ENCODE measurements around the gene CLEC16A. TPM values are rescaled to one million over a fixed set of nuclear protein-coding genes. Genes with fewer than 3 reads are reported as not detected.

Gene CLEC16A
- total and polyA plus RNA-seq, 9 of the 15 experiments (the other 6 are each of a cell fraction or from before 2014, with no cell fraction given): 1.00 to 22.3 (median 10.0) TPM

GRCh38 chr16:10968498-10968897 is 24.1 kb downstream of the CLEC16A start:
- BruUV-seq (replicated peaks): no TSS peak
- no peak for TF ChIP-seq MAFK (IDR thresholded peaks at IDR 0.05; ENCODE audit: low read length)
- 74% methylated on average over 3 of the region's 3 CpGs for WGBS (ENCODE audit: insufficient coverage, low coverage, missing lambda C conversion rate)

GRCh38 chr16:10969615-10970014 is 25.3 kb downstream of the CLEC16A start:
- BruUV-seq (replicated peaks): no TSS peak
- Histone ChIP-seq H3K36me3 (ENCODE audit: control insufficient read depth, insufficient read depth, low read length) (peaks cover 53% of the 10 kb centered on the region), H3K9ac (ENCODE audit: insufficient read depth in 1 of 2, low read depth in 2 of 2, low read length in 2 of 2) (no peak overlapping the region), H3K4me3 (no peak overlapping the region), H3K9me1 (ENCODE audit: control insufficient read depth, insufficient read depth, low read length) (peaks cover 4% of the 10 kb centered on the region), H3K9me3 (replicated peaks; ENCODE audit: control insufficient read depth, insufficient read depth, low read depth, low read length) (no peaks in the 10 kb centered on the region), H3K4me1 (replicated peaks in 1 of 2; ENCODE audit: control insufficient read depth in 2 of 2, insufficient read depth in 2 of 2, low read length in 2 of 2) (peaks cover 27 to 35% of the 10 kb centered on the region in 2 experiments), H3K4me2 (ENCODE audit: insufficient read depth, low read length) (no peak overlapping the region), H3K79me2 (ENCODE audit: control insufficient read depth, insufficient read depth, low read length) (no peaks in the 10 kb centered on the region; the same call in 2 of the 3 replicates), H3K27me3 (ENCODE audit: control insufficient read depth in 2 of 2, insufficient read depth in 2 of 2, low read length in 2 of 2) (no peaks in the 10 kb centered on the region), H4K20me1 (replicated peaks; ENCODE audit: control insufficient read depth, insufficient read depth, low read length) (0 out of 2 replicates have a peak, but pooled peaks cover 6% of the 10 kb centered on the region), H2AFZ (ENCODE audit: low read depth, low read length) (no peak overlapping the region), H3K27ac (ENCODE audit: extremely low read depth, low read depth, low read length) (no peak overlapping the region)
- no peak for ATAC-seq
- DNase-seq (ENCODE audit: extremely low read depth in 1 of 4, low spot score in 3 of 4): no peak
- in situ Hi-C loops (cut with MboI) (loop anchor here (5.0 to 25.0 kb wide), 3 partner anchors 393 to 693 kb away; partner anchors contain the start of gene SNN), intact Hi-C loops (cut with micrococcal nuclease) (loop anchor here (5.0 kb wide), 1 partner anchor 193 kb away; no protein-coding TSS in a partner anchor)
- FAIRE-seq: no peak
- ChIA-PET CTCF (ENCODE audit: low intra/inter-chr PET ratio) (interaction anchor here (4.7 kb wide), 1 partner anchor 288 kb away, joined by 58 read pairs; the partner anchor contains the start of gene SOCS1), POLR2A (interaction anchor here (1.0 kb wide), 1 partner anchor 286 kb away, joined by 3 read pairs; the partner anchor contains the start of gene SOCS1)
- WGBS (ENCODE audit: insufficient coverage, low coverage, missing lambda C conversion rate): 42% methylated on average over 1 of the region's 1 CpG
- TF ChIP-seq SPI1 (IDR thresholded peaks at IDR 0.05; ENCODE audit: borderline replicate concordance, low read depth, low read length): peak; percentile 57; the same call in 1 of the 2 replicates
- no peak for TF ChIP-seq EP400 (IDR thresholded peaks at IDR 0.05)
- TF ChIP-seq SMARCA5 (IDR thresholded peaks at IDR 0.05): peak; percentile 70; the same call in 1 of the 2 replicates
- TF ChIP-seq RBM25 (IDR thresholded peaks at IDR 0.05; ENCODE audit: low read depth, low read length, severe bottlenecking): peak; percentile 90
- TF ChIP-seq ESRRA (IDR thresholded peaks at IDR 0.05; ENCODE audit: borderline replicate concordance, low read depth): peak; percentile 41; the same call in 1 of the 2 replicates
- no peak for TF ChIP-seq ZBTB33 (CRISPR knock-in tag; IDR thresholded peaks at IDR 0.05)
- no peak for TF ChIP-seq USF1 (CRISPR knock-in tag; IDR thresholded peaks at IDR 0.05)
- no peak for TF ChIP-seq KLF1 (tag; IDR thresholded peaks at IDR 0.05)

More at GRCh38 chr16:10968498-10968897, 24.1 kb downstream of the CLEC16A start:
- FAIRE-seq: no peak
- intact Hi-C loops (cut with micrococcal nuclease) (no loop called here), in situ Hi-C loops (cut with MboI) (loop anchor here (5.0 to 25.0 kb wide), 3 partner anchors 394 to 694 kb away; partner anchors contain the start of gene SNN)
- Histone ChIP-seq H3K9ac (ENCODE audit: insufficient read depth in 1 of 2, low read depth in 2 of 2, low read length in 2 of 2) (no peak overlapping the region), H3K79me2 (ENCODE audit: control insufficient read depth, insufficient read depth, low read length) (peaks cover 3% of the 10 kb centered on the region; the same call in 2 of the 3 replicates), H3K4me1 (replicated peaks in 1 of 2; ENCODE audit: control insufficient read depth in 2 of 2, insufficient read depth in 2 of 2, low read length in 2 of 2) (peaks cover 31 to 38% of the 10 kb centered on the region in 2 experiments), H3K9me3 (replicated peaks; ENCODE audit: control insufficient read depth, insufficient read depth, low read depth, low read length) (no peaks in the 10 kb centered on the region), H3K9me1 (ENCODE audit: control insufficient read depth, insufficient read depth, low read length) (peaks cover 4% of the 10 kb centered on the region), H3K27ac (ENCODE audit: extremely low read depth, low read depth, low read length) (no peak overlapping the region), H3K36me3 (ENCODE audit: control insufficient read depth, insufficient read depth, low read length) (peaks cover 51% of the 10 kb centered on the region), H2AFZ (ENCODE audit: low read depth, low read length) (no peak overlapping the region), H3K27me3 (ENCODE audit: control insufficient read depth in 2 of 2, insufficient read depth in 2 of 2, low read length in 2 of 2) (no peaks in the 10 kb centered on the region), H4K20me1 (replicated peaks; ENCODE audit: control insufficient read depth, insufficient read depth, low read length) (peaks cover 8% of the 10 kb centered on the region; the same call in 1 of the 2 replicates), H3K4me2 (ENCODE audit: insufficient read depth, low read length) (no peak overlapping the region), H3K4me3 (no peak overlapping the region)
- ATAC-seq: no peak
- ChIA-PET POLR2A (interaction anchor here (0.7 kb wide), 1 partner anchor 9 kb away, joined by 3 read pairs; no protein-coding TSS in a partner anchor), CTCF (ENCODE audit: low intra/inter-chr PET ratio) (interaction anchor here (0.6 kb wide), 1 partner anchor 524 kb away, joined by 3 read pairs; no protein-coding TSS in a partner anchor)
- DNase-seq (ENCODE audit: extremely low read depth in 1 of 4, low spot score in 3 of 4): no peak

Measured in K562 (cell line).